A549 treated with GW870086 at 1 μM for 4 hours (cell line): Measurements from ENCODE around the gene DACT2. TPM values are rescaled to one million over a fixed set of nuclear protein-coding genes. Genes with fewer than 3 reads are reported as not detected.

Experiments
- total RNA-seq: library from RNA; stranded (reverse); fragments of 200-300 nt; extraction: Qiagen RNA extraction; gene quantifications from 5 replicates; pipeline ENCODE4 v1.2.3, GENCODE V29; 2022; ENCODE audit warnings: low read depth

Gene DACT2, protein sequence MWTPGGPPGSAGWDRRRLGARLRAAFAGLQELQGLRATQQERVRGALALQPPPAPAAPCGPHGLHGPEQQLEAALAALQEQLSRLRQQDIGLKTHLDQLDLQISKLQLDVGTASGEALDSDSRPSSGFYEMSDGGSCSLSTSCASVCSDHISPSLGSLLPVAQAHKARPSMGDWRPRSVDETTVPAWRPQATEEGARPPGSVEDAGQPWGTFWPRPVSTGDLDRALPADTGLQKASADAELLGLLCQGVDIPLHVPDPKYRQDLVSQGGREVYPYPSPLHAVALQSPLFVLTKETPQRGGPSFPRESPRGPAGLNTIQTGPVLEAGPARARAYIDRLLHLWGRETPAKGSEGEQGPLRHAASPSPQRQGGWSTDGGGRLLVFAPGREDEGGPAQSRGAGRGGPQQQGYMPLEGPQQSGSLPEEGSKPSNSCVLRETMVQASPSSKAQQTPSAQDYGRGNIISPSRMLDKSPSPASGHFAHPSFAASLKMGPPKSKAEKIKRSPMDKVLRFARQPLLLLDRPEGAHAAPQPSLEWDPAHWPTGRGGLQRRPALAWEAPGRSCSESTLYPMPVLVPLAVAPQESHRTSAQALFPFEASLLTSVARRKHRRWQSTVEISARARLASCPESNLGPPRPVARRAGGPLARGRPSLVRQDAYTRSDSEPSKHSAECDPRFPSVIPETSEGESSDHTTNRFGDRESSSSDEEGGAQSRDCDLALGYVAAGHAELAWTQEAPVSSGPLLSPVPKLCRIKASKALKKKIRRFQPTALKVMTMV
- 0.08 to 0.17 TPM (median 0.15 TPM) in 4 of 5 replicates, not detected in the other for total RNA-seq

DNA sequence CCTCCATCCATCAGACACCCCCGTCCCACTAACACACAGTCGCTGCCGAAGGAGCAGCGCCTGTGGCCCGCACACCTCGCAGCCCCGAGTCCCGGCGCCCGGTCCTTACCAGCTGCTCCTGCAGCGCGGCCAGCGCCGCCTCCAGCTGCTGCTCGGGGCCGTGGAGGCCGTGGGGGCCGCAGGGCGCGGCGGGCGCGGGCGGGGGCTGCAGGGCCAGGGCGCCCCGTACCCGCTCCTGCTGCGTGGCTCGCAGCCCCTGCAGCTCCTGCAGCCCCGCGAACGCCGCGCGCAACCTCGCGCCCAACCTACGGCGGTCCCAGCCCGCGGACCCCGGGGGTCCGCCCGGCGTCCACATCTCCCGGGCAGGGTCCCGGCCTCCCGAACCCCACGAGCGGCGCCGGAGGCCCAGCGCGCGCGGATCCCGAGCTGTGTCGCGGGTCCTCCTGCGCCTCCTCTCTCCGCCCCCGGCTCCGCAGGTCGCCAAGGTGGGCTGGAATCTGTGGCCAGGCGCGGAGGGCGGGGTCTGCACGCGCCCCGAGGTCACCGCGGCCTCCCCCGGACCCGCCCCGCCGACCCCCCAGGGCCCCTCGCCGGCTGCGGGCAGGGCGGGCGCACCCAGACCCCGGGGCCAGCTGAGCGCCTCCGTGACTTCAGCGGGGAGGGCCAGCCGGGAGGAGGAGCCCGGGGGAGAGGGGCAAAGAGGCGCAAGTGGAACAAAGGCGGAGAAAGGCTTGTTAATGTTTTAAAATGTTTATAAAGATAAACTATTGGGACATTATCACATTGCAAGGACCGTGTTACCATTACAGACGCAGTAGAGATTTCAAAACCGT lies at the start of gene DACT2:
TSS of gene DACT2 (minus strand) at position 499 of the 833 bp plus-strand sequence. CDS start at position 355, 144 bp downstream.

Other genes with a start within 250 kb of the DACT2 start
- 0.02 to 0.05 TPM (median 0.05 TPM) in 4 of 5 replicates, not detected in the other for gene FRMD1, start 240.6 kb downstream of the DACT2 start, total RNA-seq
- gene SMOC2, start 121.4 kb upstream of the DACT2 start, total RNA-seq, result not detected in 5 replicates